ENCODE measurements around the gene NOL7. TPM values are rescaled to one million over a fixed set of nuclear protein-coding genes. Genes with fewer than 3 reads are reported as not detected.

NOL7 gene
- total and polyA plus RNA-seq, 9 of the 15 experiments (the other 6 are each of a cell fraction or from before 2014, with no cell fraction given) = 19.4 to 235 (median 157) TPM

GRCh38 chr6:13574149-13574570, 41.0 kb upstream of the NOL7 start (continued):
- TF ChIP-seq, protein P1, sequence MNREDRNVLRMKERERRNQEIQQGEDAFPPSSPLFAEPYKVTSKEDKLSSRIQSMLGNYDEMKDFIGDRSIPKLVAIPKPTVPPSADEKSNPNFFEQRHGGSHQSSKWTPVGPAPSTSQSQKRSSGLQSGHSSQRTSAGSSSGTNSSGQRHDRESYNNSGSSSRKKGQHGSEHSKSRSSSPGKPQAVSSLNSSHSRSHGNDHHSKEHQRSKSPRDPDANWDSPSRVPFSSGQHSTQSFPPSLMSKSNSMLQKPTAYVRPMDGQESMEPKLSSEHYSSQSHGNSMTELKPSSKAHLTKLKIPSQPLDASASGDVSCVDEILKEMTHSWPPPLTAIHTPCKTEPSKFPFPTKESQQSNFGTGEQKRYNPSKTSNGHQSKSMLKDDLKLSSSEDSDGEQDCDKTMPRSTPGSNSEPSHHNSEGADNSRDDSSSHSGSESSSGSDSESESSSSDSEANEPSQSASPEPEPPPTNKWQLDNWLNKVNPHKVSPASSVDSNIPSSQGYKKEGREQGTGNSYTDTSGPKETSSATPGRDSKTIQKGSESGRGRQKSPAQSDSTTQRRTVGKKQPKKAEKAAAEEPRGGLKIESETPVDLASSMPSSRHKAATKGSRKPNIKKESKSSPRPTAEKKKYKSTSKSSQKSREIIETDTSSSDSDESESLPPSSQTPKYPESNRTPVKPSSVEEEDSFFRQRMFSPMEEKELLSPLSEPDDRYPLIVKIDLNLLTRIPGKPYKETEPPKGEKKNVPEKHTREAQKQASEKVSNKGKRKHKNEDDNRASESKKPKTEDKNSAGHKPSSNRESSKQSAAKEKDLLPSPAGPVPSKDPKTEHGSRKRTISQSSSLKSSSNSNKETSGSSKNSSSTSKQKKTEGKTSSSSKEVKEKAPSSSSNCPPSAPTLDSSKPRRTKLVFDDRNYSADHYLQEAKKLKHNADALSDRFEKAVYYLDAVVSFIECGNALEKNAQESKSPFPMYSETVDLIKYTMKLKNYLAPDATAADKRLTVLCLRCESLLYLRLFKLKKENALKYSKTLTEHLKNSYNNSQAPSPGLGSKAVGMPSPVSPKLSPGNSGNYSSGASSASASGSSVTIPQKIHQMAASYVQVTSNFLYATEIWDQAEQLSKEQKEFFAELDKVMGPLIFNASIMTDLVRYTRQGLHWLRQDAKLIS (CRISPR knock-in tag; IDR thresholded peaks at IDR 0.05) = 0 out of 2 replicates have a peak, but pooled peaks have one; percentile 41
- peak; percentile 30; the same call in 1 of the 2 replicates for TF ChIP-seq STAG1 (CRISPR knock-in tag; IDR thresholded peaks at IDR 0.05; ENCODE audit: borderline replicate concordance)
- no peak for TF ChIP-seq DMBX1 (CRISPR knock-in tag; IDR thresholded peaks at IDR 0.05; ENCODE audit: borderline replicate concordance)
- no peak for TF ChIP-seq PRPF4 (IDR thresholded peaks at IDR 0.05; ENCODE audit: insufficient read depth, low read depth, low read length, poor library complexity, severe bottlenecking)
- no peak for TF ChIP-seq HOXB6 (CRISPR knock-in tag; IDR thresholded peaks at IDR 0.05; ENCODE audit: borderline replicate concordance)
- TF ChIP-seq MLX (CRISPR knock-in tag; conservative IDR thresholded peaks at IDR 0.05) = no peak
- TF ChIP-seq MIER1 (IDR thresholded peaks at IDR 0.05; ENCODE audit: low read depth) = no peak
- TF ChIP-seq, protein P2, sequence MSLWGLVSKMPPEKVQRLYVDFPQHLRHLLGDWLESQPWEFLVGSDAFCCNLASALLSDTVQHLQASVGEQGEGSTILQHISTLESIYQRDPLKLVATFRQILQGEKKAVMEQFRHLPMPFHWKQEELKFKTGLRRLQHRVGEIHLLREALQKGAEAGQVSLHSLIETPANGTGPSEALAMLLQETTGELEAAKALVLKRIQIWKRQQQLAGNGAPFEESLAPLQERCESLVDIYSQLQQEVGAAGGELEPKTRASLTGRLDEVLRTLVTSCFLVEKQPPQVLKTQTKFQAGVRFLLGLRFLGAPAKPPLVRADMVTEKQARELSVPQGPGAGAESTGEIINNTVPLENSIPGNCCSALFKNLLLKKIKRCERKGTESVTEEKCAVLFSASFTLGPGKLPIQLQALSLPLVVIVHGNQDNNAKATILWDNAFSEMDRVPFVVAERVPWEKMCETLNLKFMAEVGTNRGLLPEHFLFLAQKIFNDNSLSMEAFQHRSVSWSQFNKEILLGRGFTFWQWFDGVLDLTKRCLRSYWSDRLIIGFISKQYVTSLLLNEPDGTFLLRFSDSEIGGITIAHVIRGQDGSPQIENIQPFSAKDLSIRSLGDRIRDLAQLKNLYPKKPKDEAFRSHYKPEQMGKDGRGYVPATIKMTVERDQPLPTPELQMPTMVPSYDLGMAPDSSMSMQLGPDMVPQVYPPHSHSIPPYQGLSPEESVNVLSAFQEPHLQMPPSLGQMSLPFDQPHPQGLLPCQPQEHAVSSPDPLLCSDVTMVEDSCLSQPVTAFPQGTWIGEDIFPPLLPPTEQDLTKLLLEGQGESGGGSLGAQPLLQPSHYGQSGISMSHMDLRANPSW (CRISPR knock-in tag; IDR thresholded peaks at IDR 0.05) = 0 out of 2 replicates have a peak, but pooled peaks have one; percentile 35
- TF ChIP-seq, protein P3, sequence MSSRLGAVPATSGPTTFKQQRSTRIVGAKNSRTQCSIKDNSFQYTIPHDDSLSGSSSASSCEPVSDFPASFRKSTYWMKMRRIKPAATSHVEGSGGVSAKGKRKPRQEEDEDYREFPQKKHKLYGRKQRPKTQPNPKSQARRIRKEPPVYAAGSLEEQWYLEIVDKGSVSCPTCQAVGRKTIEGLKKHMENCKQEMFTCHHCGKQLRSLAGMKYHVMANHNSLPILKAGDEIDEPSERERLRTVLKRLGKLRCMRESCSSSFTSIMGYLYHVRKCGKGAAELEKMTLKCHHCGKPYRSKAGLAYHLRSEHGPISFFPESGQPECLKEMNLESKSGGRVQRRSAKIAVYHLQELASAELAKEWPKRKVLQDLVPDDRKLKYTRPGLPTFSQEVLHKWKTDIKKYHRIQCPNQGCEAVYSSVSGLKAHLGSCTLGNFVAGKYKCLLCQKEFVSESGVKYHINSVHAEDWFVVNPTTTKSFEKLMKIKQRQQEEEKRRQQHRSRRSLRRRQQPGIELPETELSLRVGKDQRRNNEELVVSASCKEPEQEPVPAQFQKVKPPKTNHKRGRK (tag; IDR thresholded peaks at IDR 0.05) = no peak
- TF ChIP-seq TFAM (CRISPR knock-in tag; conservative IDR thresholded peaks at IDR 0.05) = no peak
- TF ChIP-seq DLX4 (CRISPR knock-in tag; IDR thresholded peaks at IDR 0.05) = no peak
- no peak for TF ChIP-seq ZBTB8A (IDR thresholded peaks at IDR 0.05; ENCODE audit: partially characterized antibody)
- no peak for TF ChIP-seq EP400 (IDR thresholded peaks at IDR 0.05)
- TF ChIP-seq HEY1 (CRISPR knock-in tag; IDR thresholded peaks at IDR 0.05; ENCODE audit: borderline replicate concordance) = no peak
